ENCODE measurements around the gene PEMT.

PEMT gene

GRCh38 chr17:17587614-17588337 is 3.7 kb downstream of the PEMT start:
- Mint-ChIP-seq H3K4me3 (peak overlapping the region in 1 of 3 experiments; percentile 67), H3K27me3 (ENCODE audit: low read depth) (no peaks in the 10 kb centered on the region), H3K36me3 (ENCODE audit: low read depth) (no peaks in the 10 kb centered on the region), H3K4me1 (peaks cover 25% of the 10 kb centered on the region), H3K9me3 (no peaks in the 10 kb centered on the region), H3K27ac (peak overlapping the region; percentile 50 to 91 (median 85))
- TF ChIP-seq CTCF (IDR thresholded peaks at IDR 0.05; ENCODE audit: unreplicated experiment in 3 of 3): no peak

GRCh38 chr17:17582372-17582771 is 9.1 kb downstream of the PEMT start:
- Mint-ChIP-seq H3K27ac (no peak overlapping the region), H3K36me3 (ENCODE audit: low read depth) (no peaks in the 10 kb centered on the region), H3K4me3 (no peak overlapping the region), H3K9me3 (no peaks in the 10 kb centered on the region), H3K4me1 (peaks cover 12% of the 10 kb centered on the region), H3K27me3 (ENCODE audit: low read depth) (no peaks in the 10 kb centered on the region)
- TF ChIP-seq CTCF (IDR thresholded peaks at IDR 0.05; ENCODE audit: unreplicated experiment in 3 of 3): no peak

GRCh38 chr17:17581509-17581908 is 10.0 kb downstream of the PEMT start:
- TF ChIP-seq CTCF (IDR thresholded peaks at IDR 0.05; ENCODE audit: unreplicated experiment in 3 of 3): no peak
- Mint-ChIP-seq H3K36me3 (ENCODE audit: low read depth) (peaks cover 4% of the 10 kb centered on the region), H3K4me3 (no peak overlapping the region), H3K27me3 (ENCODE audit: low read depth) (no peaks in the 10 kb centered on the region), H3K9me3 (no peaks in the 10 kb centered on the region), H3K4me1 (peaks cover 18% of the 10 kb centered on the region), H3K27ac (peak overlapping the region; percentile 22 to 45 (median 33))

- Mint-ChIP-seq H3K27ac (peak overlapping the region; percentile 22 to 45 (median 33)), H3K9me3 (no peaks in the 10 kb centered on the region), H3K36me3 (ENCODE audit: low read depth) (peaks cover 4% of the 10 kb centered on the region), H3K4me3 (no peak overlapping the region), H3K27me3 (ENCODE audit: low read depth) (no peaks in the 10 kb centered on the region), H3K4me1 (peaks cover 15% of the 10 kb centered on the region)
- TF ChIP-seq CTCF (IDR thresholded peaks at IDR 0.05; ENCODE audit: unreplicated experiment in 3 of 3): no peak
These were observed 10.6 kb downstream of the PEMT start for GRCh38 chr17:17580662-17581470.

- no peak overlapping the region for H3K4me3 Mint-ChIP-seq
- H3K27me3 Mint-ChIP-seq (ENCODE audit: low read depth): no peaks in the 10 kb centered on the region
- no peak overlapping the region for H3K27ac Mint-ChIP-seq
- no peaks in the 10 kb centered on the region for H3K9me3 Mint-ChIP-seq
- peaks cover 4% of the 10 kb centered on the region for H3K36me3 Mint-ChIP-seq (ENCODE audit: low read depth)
- no peak for TF ChIP-seq CTCF (IDR thresholded peaks at IDR 0.05; ENCODE audit: unreplicated experiment in 3 of 3)
- peaks cover 25% of the 10 kb centered on the region for H3K4me1 Mint-ChIP-seq
These were observed 11.8 kb downstream of the PEMT start for GRCh38 chr17:17579691-17580090.
